ENCODE measurements around the gene DOK4. TPM values are rescaled to one million over a fixed set of nuclear protein-coding genes. Genes with fewer than 3 reads are reported as not detected.

DOK4 gene
- total and polyA plus RNA-seq, 2 of the 8 experiments (the other 6 are each of a cell fraction or from before 2014, with no cell fraction given): 24.0 to 28.9 TPM

- TF ChIP-seq RNF2 (IDR thresholded peaks at IDR 0.05; ENCODE audit: borderline replicate concordance, low read depth, low read length, missing control alignments, poor library complexity, severe bottlenecking): no peak
- no peak overlapping the region for H3K4ac ChIP-seq (replicated peaks; ENCODE audit: insufficient read length, low read depth, low read length)
- no peak overlapping the region; the same call in 1 of the 2 replicates for H3K27ac ChIP-seq (ENCODE audit: low read depth, low read length)
- CTCF ChIA-PET (ENCODE audit: partially characterized antibody): interaction anchor here (0.9 to 6.3 kb wide), 5 partner anchors 8 to 97 kb away, joined by 3 to 89 read pairs (median 17); partner anchors contain the start of gene DOK4
- no peak overlapping the region for H4K5ac ChIP-seq (ENCODE audit: insufficient read length, low read depth, low read length)
- no peak overlapping the region for H3K9ac ChIP-seq (replicated peaks in 1 of 4; ENCODE audit: extremely low read depth in 1 of 4, low read depth in 3 of 4, low read length in 3 of 4)
- peaks cover 0 to 1% of the 10 kb centered on the region in 2 experiments for H4K20me1 ChIP-seq (replicated peaks in 1 of 2; ENCODE audit: control insufficient read depth in 1 of 2, insufficient read depth in 2 of 2, low read length in 2 of 2)
- peak overlapping the region; percentile 17; the same call in 1 of the 2 replicates for H2BK12ac ChIP-seq (ENCODE audit: low read depth, low read length)
- H2BK20ac ChIP-seq (ENCODE audit: low read length): no peak overlapping the region
- POLR2A ChIA-PET (ENCODE audit: partially characterized antibody): interaction anchor here (1.3 kb wide), 1 partner anchor 13 kb away, joined by 4 read pairs; no protein-coding TSS in a partner anchor
- 0 out of 2 replicates have a peak overlapping the region, but pooled peaks have one; percentile 44 for H2BK5ac ChIP-seq (ENCODE audit: low read depth, low read length)
- H3K79me2 ChIP-seq (ENCODE audit: control insufficient read depth in 1 of 2, insufficient read depth in 2 of 2, low read length in 2 of 2): no peaks in the 10 kb centered on the region
- H2BK120ac ChIP-seq (replicated peaks; ENCODE audit: low read depth, low read length): no peak overlapping the region
- no peak overlapping the region for H4K8ac ChIP-seq (ENCODE audit: extremely low read depth, insufficient read depth, low read length)
- H3K79me1 ChIP-seq (ENCODE audit: low read depth, low read length): no peaks in the 10 kb centered on the region
- H3K18ac ChIP-seq (ENCODE audit: extremely low read depth, low read length): no peak overlapping the region
- H3K56ac ChIP-seq (replicated peaks; ENCODE audit: insufficient read length, low read depth, low read length): no peak overlapping the region
- no peaks in the 10 kb centered on the region; a peak in 1 of 7 replicates for H3K27me3 ChIP-seq (replicated peaks in 1 of 4; ENCODE audit: control insufficient read depth in 3 of 4, extremely low read depth in 1 of 4, insufficient read depth in 3 of 4, low read length in 3 of 4)
- H2BK15ac ChIP-seq (ENCODE audit: low read length): no peak overlapping the region; the same call in 1 of the 2 replicates
- no peak overlapping the region for H2AFZ ChIP-seq (ENCODE audit: low read length)
- H4K91ac ChIP-seq (replicated peaks; ENCODE audit: insufficient read length, low read length): peak overlapping the region; percentile 77
- H3K14ac ChIP-seq (ENCODE audit: insufficient read length): no peak overlapping the region
- no peak for FAIRE-seq
- no peak for DNase-seq (ENCODE audit: low read depth in 1 of 2, low spot score in 2 of 2)
- WGBS, 2 experiments (ENCODE audit: extremely low coverage in 1 of 2, insufficient coverage in 1 of 2, insufficient read length in 1 of 2, insufficient replicate concordance in 2 of 2, low coverage in 1 of 2, low lambda C conversion rate in 2 of 2, missing lambda C conversion rate in 1 of 2): 88% methylated on average over 23 of the region's 23 CpGs; no CpG with 5 or more reads in 1 of the 2 experiments
- H2AK5ac ChIP-seq (ENCODE audit: low read depth, low read length): no peak overlapping the region
- no peaks in the 10 kb centered on the region for H3K23me2 ChIP-seq (ENCODE audit: low read depth, low read length)
- no peaks in the 10 kb centered on the region; a peak in 1 of 8 replicates for H3K36me3 ChIP-seq (ENCODE audit: control insufficient read depth in 2 of 4, insufficient read depth in 4 of 4, low read length in 3 of 4)
- H3K4me1 ChIP-seq (replicated peaks in 1 of 4; ENCODE audit: control insufficient read depth in 3 of 4, insufficient read depth in 4 of 4, low read length in 3 of 4): peaks cover 0 to 3% (median 1%) of the 10 kb centered on the region in 4 experiments; a peak in 2 of 7 replicates
- H3K4me3 ChIP-seq (ENCODE audit: extremely low read depth in 1 of 4, insufficient read depth in 2 of 4, low read depth in 3 of 4, low read length in 4 of 4): no peak overlapping the region
- H3K23ac ChIP-seq (ENCODE audit: insufficient read length): no peak overlapping the region
- no peaks in the 10 kb centered on the region for H3K9me3 ChIP-seq (ENCODE audit: insufficient read depth in 2 of 2, low read depth in 1 of 2, low read length in 1 of 2)
- H3K4me2 ChIP-seq (ENCODE audit: insufficient read depth in 1 of 2, low read depth in 2 of 2, low read length in 2 of 2): no peak overlapping the region
Measured at GRCh38 chr16:57514791-57515600, 28.7 kb upstream of the DOK4 start.

Data from H1 (cell line).